Spleen (tissue), 7 donors: Measurements from ENCODE around the gene CCDC88C.

Experiments
- CTCF ChIP-seq, 11 experiments: fragments of 200-600 bp in 7 of 11; fragments of 450-650 bp in 4 of 11; sonication (generic) in 4 of 11; IDR thresholded peaks in 8 of 11; conservative IDR thresholded peaks in 3 of 11; 1 replicate in 7 of 11; 2 replicates in 4 of 11; pipeline versions ENCODE4 v1.4.0 to v1.8.0; 2016 to 2021; ENCODE audit warnings: antibody characterized with exemption in 11 of 11, inconsistent platforms in 4 of 11, mild to moderate bottlenecking in 1 of 11
- POLR2A ChIP-seq, 3 donors: fragments of 450-650 bp; IDR thresholded peaks; one replicate each; pipeline ENCODE4 v1.5.1; 2017; ENCODE audit warnings: antibody characterized with exemption in 3 of 3, mild to moderate bottlenecking in 1 of 3
- POLR2AphosphoS5 ChIP-seq, 3 donors: sonication (generic); formaldehyde crosslinking; IDR thresholded peaks; one replicate each; pipeline ENCODE4 v1.5.1; 2017; ENCODE audit warnings: antibody characterized with exemption in 3 of 3
- donor health status: DM: no; HTN: no; CAD: no; lungs with moderate emphysema.
- donor health status: DM: no; HTN: no; CAD: no.
- donor health status: DM: no; HTN: no; CAD: no.

- TF ChIP-seq CTCF (IDR thresholded peaks at IDR 0.05 in 8 of 11, conservative IDR thresholded peaks at IDR 0.05 in 3 of 11) (peak in 4 of 11 experiments; percentile 14 to 41 (median 22)), POLR2A (IDR thresholded peaks at IDR 0.05) (no peak), POLR2AphosphoS5 (IDR thresholded peaks at IDR 0.05) (peak; percentile 88 to 94 (median 90))
Measured at GRCh38 chr14:91317381-91318308, 100.0 kb downstream of the CCDC88C start.
